HepG2 (cell line): ENCODE data around the gene EIF1. TPM values are rescaled to one million over a fixed set of nuclear protein-coding genes. Genes with fewer than 3 reads are reported as not detected.

Source experiments
- AGO2 ChIP-seq: fragments of 200-400 bp; formaldehyde crosslinking; optimal IDR thresholded peaks from 2 replicates; pipeline ENCODE3; 2017; ENCODE audit warnings: mild to moderate bottlenecking, low read depth, low read length, moderate library complexity
- CENPT ChIP-seq: sonication (generic); formaldehyde crosslinking; IDR thresholded peaks from 2 replicates; pipeline ENCODE4 v1.8.0; 2022; ENCODE audit warnings: low read depth, mild to moderate bottlenecking, moderate library complexity, missing genetic modification reagents
- DNMT3B ChIP-seq: conservative IDR thresholded peaks from 2 replicates; pipeline ENCODE4 v1.6.1; 2016; ENCODE audit warnings: missing biosample characterization, control low read depth
- ELF4 ChIP-seq: sonication (generic); formaldehyde crosslinking; IDR thresholded peaks from 2 replicates; pipeline ENCODE4 v1.5.0; 2020; ENCODE audit warnings: missing genetic modification reagents, mild to moderate bottlenecking, moderate library complexity, borderline replicate concordance
- GPN1 ChIP-seq: sonication (generic); formaldehyde crosslinking; IDR thresholded peaks from 2 replicates; pipeline ENCODE4 v1.5.1; 2020; ENCODE audit warnings: missing genetic modification reagents, borderline replicate concordance
- MXD1 ChIP-seq: sonication (generic); formaldehyde crosslinking; IDR thresholded peaks from 2 replicates; pipeline ENCODE4 v1.4.0; 2020; ENCODE audit warnings: mild to moderate bottlenecking, missing genetic modification reagents
- SIN3A ChIP-seq: IDR thresholded peaks from 2 replicates; pipeline ENCODE4 v1.6.1; 2011; ENCODE audit warnings: low read depth, mild to moderate bottlenecking, control low read depth, low read length, borderline replicate concordance
- ZNF326 ChIP-seq: sonication (generic); formaldehyde crosslinking; IDR thresholded peaks from 2 replicates; pipeline ENCODE4 v1.4.0; 2020; ENCODE audit warnings: missing genetic modification reagents, borderline replicate concordance
- ZNF407 ChIP-seq: sonication (generic); formaldehyde crosslinking; IDR thresholded peaks from one replicate; pipeline ENCODE4 v1.5.1; 2020; ENCODE audit warnings: mild to moderate bottlenecking, missing genetic modification reagents; ENCODE audit errors: not compliant biosample characterization
- ZNF570 ChIP-seq: sonication (generic); formaldehyde crosslinking; IDR thresholded peaks from 2 replicates; pipeline ENCODE4 v1.4.0; 2020; ENCODE audit warnings: mild to moderate bottlenecking, missing genetic modification reagents, borderline replicate concordance
- ZNF678 ChIP-seq: sonication (generic); formaldehyde crosslinking; IDR thresholded peaks from 2 replicates; pipeline ENCODE4 v1.4.0; 2020; ENCODE audit warnings: mild to moderate bottlenecking, missing genetic modification reagents
- ZSCAN30 ChIP-seq: sonication (generic); formaldehyde crosslinking; IDR thresholded peaks from 2 replicates; pipeline ENCODE4 v1.5.0; 2020; ENCODE audit warnings: mild to moderate bottlenecking, missing genetic modification reagents
- polyA plus RNA-seq, 8 experiments: library from polyadenylated mRNA; depleted of rRNA in 3 of 8; stranded (reverse) in 7 of 8; unstranded in 1 of 8; fragments of >200 nt; fragmentation: Illumina TruSeq in 4 of 8; extraction: Trizol in 4 of 8; gene quantifications; 2 replicates each; pipeline versions ENCODE4 v1.2.1 to v1.2.3, GENCODE V29; 2011 to 2016; ENCODE audit warnings: low read depth in 4 of 8, missing spikeins in 1 of 8, mixed read lengths in 1 of 8; ENCODE audit not compliant: insufficient read depth in 1 of 8
- total RNA-seq, 5 experiments: library from RNA; depleted of rRNA; stranded (reverse); fragments of >200 nt; fragmentation: Illumina TruSeq; extraction: Trizol; gene quantifications; 2 replicates each; pipeline ENCODE4 v1.2.3, GENCODE V29; 2016; ENCODE audit warnings: low read depth in 1 of 5
- TF ChIP-seq, protein P1 (sequence below): sonication (generic); formaldehyde crosslinking; IDR thresholded peaks from 2 replicates; pipeline ENCODE4 v1.9.0; 2022; ENCODE audit warnings: low read depth, missing genetic modification reagents
- TF ChIP-seq, protein P2 (sequence below): sonication (generic); formaldehyde crosslinking; IDR thresholded peaks from 2 replicates; pipeline ENCODE4 v1.4.0; 2020; ENCODE audit warnings: mild to moderate bottlenecking, missing genetic modification reagents, borderline replicate concordance
- TF ChIP-seq, protein P3 (sequence below): IDR thresholded peaks from 2 replicates; pipeline ENCODE4 v1.6.1; 2012; ENCODE audit warnings: inconsistent platforms

EIF1 gene
- total and polyA plus RNA-seq, 2 of the 13 experiments (the other 11 are each of a cell fraction or from before 2014, with no cell fraction given) = 147 to 517 TPM

DNA sequence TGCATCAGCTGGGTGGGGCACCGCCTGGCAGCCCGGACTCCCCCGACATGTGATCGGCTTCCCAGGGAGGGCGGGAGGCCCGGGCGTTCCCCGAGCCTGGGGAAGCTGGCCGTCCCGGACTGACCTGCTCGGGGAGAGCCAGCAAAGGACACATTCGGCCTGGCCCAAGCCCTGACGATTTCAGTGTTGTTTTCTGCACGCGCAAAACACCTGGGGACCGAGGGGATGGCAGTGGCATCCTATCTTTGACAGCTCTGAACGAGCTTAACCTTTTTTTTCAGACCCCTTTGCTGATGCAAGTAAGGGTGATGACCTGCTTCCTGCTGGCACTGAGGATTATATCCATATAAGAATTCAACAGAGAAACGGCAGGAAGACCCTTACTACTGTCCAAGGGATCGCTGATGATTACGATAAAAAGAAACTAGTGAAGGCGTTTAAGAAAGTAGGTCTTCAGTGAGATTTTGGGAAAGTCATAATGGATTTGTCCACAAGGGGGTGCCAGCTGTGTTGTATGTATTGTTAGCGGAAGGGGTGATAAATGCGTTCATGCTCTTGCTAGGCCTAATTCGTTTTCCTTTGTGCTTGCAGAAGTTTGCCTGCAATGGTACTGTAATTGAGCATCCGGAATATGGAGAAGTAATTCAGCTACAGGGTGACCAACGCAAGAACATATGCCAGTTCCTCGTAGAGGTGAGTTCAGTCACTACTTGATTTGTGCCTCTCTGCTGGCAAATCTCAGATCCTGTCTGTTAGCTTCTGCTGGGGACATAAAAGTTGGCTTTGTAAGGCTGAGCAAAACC, 1.0 kb downstream of the EIF1 start (continued):
- TF ChIP-seq, protein P1, sequence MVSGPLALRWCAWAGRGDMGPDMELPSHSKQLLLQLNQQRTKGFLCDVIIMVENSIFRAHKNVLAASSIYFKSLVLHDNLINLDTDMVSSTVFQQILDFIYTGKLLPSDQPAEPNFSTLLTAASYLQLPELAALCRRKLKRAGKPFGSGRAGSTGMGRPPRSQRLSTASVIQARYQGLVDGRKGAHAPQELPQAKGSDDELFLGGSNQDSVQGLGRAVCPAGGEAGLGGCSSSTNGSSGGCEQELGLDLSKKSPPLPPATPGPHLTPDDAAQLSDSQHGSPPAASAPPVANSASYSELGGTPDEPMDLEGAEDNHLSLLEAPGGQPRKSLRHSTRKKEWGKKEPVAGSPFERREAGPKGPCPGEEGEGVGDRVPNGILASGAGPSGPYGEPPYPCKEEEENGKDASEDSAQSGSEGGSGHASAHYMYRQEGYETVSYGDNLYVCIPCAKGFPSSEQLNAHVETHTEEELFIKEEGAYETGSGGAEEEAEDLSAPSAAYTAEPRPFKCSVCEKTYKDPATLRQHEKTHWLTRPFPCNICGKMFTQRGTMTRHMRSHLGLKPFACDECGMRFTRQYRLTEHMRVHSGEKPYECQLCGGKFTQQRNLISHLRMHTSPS = no peak
- 0 out of 2 replicates have a peak, but pooled peaks have one; percentile 87 for TF ChIP-seq ZNF326 (CRISPR knock-in tag)
- TF ChIP-seq ZNF570 (CRISPR knock-in tag) = no peak
- TF ChIP-seq SIN3A = peak; percentile 29; the same call in 1 of the 2 replicates
- TF ChIP-seq, protein P2, sequence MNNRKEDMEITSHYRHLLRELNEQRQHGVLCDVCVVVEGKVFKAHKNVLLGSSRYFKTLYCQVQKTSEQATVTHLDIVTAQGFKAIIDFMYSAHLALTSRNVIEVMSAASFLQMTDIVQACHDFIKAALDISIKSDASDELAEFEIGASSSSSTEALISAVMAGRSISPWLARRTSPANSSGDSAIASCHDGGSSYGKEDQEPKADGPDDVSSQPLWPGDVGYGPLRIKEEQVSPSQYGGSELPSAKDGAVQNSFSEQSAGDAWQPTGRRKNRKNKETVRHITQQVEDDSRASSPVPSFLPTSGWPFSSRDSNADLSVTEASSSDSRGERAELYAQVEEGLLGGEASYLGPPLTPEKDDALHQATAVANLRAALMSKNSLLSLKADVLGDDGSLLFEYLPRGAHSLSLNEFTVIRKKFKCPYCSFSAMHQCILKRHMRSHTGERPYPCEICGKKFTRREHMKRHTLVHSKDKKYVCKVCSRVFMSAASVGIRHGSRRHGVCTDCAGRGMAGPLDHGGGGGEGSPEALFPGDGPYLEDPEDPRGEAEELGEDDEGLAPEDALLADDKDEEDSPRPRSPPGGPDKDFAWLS (CRISPR knock-in tag) = no peak
- no peak; the same call in 1 of the 2 replicates for TF ChIP-seq DNMT3B (CRISPR knock-in tag)
- TF ChIP-seq, protein P3, sequence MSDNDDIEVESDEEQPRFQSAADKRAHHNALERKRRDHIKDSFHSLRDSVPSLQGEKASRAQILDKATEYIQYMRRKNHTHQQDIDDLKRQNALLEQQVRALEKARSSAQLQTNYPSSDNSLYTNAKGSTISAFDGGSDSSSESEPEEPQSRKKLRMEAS = peak; percentile 95
- TF ChIP-seq CENPT (CRISPR knock-in tag) = no peak
- TF ChIP-seq ZNF407 (CRISPR knock-in tag) = no peak
- peak; percentile 84; the same call in 1 of the 2 replicates for TF ChIP-seq ZSCAN30 (CRISPR knock-in tag)
- TF ChIP-seq ELF4 = peak; percentile 16; the same call in 1 of the 2 replicates
- peak; percentile 89 for TF ChIP-seq MXD1 (CRISPR knock-in tag)
- peak; percentile 11; the same call in 1 of the 2 replicates for TF ChIP-seq ZNF678
- TF ChIP-seq GPN1 (CRISPR knock-in tag) = no peak
- TF ChIP-seq AGO2 = no peak
